NCI-H2029 (cell line): ENCODE data around the gene MUCL3.
"Not testable (repeated sequence)": the region's sequence is repeated elsewhere in the genome, so short reads cannot be mapped to it uniquely, and the experiment has no call there.

Experiments
- DNase-seq: peaks from one replicate; lab custom pipeline; 2025; lab: John Stamatoyannopoulos, UW

Gene MUCL3

DNA sequence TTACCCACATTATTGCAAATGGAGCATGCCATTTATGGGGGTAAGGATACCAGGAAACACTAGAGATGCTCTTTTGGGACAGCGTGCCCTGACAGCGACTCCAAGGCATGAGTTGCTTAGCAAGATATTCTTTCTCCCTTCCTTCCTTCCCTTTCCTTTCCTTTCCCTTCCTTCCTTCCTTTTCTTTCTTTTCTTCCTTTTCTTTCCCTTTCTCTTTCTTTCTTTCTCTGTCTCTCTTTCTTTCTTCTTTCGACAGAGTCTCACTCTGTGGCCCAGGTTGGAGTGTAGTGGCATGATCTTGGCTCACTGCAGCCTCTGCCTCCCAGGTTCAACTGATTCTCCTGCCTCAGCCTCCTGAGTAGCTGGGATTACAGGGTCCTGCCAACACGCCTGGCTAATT is 3.3 kb downstream of the MUCL3 start:
- DNase-seq: no peak

DNA sequence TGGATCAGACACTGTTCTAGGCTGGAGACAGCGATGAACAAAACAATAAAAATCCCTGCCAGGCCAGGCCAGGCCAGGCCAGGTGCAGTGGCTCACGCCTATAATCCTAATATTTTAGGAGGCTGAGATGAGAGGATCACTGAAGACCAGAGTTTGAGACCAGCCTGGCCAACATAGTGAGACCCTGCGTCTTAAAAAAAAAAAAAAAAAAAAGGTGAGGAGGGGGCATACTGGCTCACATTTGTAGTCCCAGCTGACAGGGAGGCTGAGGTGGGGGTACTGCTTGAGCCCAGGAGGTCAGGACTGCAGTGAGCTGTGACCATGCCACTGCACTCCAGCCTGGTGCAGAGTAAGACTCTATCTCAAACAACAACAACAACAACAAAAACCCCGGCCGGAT is 4.5 kb downstream of the MUCL3 start:
- DNase-seq: no peak

DNA sequence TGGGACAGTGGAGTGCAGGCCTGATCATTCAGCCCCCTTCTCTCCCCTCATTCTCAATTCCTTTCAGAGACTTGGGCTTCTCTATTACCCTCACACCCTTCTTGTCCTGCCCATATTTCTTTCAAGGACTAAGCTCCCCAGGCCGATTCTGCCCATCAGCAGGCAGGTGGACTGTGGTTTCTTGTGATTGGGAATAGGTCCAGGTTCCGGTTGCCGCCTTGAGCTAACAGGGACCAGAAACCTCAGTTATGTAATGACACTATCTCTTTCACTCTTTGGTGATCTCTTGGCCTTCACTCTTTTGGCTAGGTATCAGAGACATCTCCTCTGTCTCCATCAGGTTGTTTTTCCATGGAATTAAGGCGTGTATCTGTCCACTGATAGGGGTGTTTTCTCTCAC is 6.5 kb downstream of the MUCL3 start:
- DNase-seq: no peak

DNA sequence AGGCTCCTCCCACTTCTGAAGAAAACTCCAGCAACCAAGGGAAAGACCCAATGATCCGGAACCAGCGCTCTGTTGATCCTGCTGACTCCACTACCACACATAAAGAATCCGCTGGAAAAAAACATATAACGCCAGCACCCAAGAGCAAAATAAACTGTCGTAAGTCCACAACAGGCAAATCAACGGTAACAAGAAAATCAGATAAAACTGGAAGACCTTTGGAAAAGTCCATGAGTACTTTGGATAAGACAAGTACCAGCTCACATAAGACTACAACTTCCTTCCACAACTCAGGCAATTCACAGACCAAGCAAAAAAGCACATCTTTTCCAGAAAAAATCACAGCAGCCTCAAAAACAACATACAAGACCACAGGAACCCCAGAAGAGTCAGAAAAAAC is 8.0 kb downstream of the MUCL3 start:
- no peak for DNase-seq

DNA sequence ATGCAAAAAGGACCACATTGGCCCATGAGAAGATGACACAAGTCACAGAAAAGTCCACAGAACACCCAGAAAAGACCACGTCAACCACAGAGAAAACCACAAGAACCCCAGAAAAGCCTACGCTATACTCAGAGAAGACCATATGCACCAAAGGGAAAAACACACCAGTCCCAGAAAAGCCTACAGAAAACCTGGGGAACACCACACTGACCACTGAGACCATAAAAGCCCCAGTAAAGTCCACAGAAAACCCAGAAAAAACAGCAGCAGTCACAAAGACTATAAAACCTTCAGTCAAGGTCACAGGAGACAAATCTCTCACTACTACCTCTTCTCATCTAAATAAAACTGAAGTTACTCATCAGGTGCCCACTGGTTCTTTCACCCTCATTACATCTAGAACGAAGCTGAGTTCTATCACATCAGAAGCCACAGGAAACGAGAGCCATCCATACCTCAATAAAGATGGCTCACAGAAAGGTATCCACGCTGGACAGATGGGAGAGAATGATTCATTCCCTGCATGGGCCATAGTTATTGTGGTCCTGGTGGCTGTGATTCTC is 11.2 kb downstream of the MUCL3 start:
- no peak for DNase-seq

DNA sequence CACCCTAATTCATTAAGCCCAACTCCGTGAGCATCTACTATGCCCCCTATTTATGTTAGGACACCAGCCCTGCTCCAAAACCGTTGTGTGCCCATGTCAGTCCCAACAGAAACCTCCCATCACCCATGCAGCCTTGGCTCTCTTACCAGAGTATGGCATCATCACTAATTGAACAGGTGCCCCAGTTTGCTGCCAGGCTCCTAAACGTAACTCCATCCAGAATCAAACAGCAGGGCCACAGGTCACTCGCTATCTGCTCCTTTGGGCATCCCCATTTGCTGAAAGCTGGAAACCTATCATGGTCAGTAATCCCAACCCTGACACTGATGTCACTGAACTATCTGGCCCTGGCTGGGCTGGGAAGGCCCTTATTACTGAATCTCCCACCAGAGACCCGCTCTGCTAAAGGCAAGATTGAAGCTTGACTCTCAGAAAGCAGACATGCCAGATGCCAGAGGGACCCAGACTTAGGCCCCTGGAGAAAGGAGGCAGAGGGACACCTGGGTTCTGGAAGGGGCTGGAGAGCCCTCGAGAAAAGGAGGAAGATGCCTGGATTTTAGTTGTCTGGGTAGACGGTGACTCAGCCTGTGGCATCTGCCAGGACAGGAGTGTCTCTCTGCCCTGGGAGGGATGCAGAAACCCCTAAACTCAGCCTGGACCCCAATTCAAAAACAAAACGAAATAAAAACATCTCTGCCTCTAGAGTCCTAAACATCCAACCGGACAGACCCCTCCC is 14.0 kb downstream of the MUCL3 start:
- no peak for DNase-seq

DNA sequence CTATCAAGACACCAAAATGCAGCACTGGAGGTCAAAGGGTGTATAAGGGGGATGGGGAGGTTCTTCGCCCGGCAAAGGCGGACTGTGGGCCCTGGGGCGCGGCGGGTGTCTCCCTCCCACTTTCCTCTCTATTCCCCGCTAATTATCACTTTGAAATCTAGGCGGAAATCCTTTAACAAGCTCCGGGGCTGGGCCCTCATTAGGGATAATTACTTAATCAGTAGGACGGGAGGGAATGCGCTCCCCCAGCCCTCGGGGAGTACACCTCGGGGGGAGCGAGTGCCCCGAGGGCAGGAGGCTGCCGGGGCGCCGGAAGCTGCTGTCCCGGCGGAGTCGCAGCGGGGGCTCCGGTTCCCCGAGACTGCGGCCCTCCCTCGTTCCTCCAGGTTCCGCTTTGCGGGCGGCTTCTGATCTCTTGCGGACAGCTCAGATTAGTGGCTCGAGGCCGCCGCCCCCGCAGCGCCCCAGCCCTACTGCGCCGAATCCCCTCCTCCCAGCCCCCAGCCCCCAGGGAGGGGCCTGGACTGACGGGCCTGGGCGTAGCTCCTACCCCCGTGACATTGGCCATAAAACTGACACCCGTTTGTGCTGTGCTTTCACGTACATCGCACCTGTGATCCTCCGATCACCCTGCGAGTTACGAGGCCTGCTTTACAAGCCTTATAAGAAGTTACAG is 14.7 kb downstream of the MUCL3 start:
- DNase-seq: no peak

DNA sequence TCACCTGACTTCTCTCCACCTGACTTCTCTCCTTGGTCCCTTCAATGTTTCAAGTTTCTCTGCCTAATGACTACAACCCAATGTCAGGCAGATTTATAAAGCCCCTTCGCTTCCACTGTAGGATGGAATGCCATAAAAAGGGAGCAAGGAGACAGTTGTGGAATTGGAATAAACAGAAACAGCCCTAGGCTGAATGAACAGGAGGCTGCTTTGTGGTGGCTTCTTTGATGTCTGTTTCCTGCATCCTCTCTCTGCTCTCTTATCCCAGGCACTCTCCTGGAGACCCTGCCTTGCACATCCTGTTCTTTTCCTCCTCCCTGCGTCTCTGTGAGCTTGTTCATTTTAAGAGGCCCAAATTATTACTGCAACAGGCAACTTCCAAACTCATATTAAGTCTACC is 16.9 kb downstream of the MUCL3 start:
- no peak for DNase-seq

DNA sequence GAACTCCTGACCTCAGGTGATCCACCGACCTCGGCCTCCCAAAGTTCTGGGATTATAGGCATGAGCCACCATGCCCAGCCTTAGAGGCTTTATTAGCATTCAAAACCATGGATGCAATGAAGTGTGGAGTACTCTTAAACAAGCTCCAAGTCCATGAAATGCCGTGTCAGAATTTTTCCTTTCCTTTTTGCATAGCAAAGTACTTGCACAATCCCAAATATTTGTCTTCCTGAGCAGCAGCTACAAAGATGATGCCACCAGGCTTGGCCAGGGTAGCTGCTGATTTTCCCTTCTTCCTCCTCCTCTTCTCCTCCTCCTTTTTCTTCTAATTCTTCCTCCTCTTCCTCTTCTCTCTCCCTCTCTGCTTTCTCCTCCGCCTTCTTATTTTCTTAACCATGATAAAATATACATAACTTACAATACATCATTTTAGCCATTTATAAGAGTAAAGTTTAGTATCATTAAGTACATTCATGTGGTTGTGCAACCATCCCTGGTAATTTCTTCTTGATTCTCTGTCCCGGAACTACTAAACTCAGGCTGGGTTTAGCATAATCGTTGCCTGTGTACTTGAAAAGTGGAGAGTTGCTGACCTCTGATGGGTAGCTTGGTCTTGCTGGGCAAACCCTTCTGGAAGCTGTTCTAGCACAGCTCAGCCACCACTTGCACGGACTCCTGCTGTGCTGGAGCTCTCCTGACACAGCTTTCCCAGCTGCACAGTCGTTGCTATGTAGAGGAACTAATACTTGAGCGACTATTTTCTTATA is 20.3 kb downstream of the MUCL3 start:
- DNase-seq: no peak

DNA sequence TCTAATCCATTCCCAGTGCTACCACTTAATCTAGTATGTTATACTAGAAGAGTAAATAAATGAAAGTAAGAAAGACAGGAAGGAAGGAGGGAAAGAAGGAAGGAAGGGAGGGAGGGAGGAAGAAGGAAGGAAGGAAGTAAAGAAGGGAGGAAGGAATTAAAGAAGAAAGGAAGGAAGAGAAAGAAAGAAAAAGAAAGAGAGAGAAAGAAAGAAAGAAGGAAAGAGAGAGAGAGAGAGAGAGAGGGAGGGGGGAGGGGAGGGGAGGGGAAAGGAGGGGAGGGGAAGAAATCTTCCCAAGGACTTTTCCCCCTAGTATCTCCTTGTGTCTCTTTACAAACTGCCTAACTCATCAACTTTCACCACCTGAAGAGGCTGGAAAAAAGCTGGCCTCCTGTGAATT is 21.9 kb downstream of the MUCL3 start:
- DNase-seq: no peak

DNA sequence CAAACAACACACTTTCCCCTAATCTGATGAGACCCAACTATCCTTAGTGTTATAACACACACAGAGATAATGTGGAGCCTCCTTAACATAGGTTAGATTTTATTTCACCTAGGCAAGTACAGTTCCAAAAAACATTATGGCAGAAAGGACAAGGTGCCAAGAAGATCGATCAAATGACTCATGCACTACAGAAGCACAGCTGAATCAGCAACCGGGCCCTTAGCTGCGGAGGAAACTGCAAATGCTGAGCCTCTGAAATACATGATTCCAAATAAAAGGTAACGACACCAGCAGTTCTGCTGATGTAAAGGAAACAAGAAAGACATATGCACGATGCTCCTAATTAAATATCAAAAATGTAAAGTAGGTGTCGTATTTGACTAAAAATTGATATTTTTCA is 22.9 kb downstream of the MUCL3 start:
- no peak for DNase-seq

DNA sequence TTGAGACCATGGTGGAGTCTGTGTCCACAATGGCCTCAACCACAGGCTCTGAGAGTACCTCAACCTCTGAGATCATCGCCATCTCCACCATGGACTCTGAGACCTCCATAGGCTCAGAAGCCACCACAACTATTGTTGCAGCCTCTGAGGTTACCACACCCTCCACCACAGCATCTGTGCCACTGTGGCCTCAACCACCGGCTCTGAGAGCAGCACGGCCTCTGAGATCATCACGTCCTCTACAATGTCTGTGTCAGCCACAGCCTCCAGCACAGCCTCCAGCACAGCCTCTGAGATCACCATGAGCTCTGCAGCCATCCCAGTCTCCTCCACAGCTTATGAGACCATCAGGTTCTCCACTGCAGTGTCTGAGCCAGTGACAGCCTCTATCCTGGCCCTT is 23.3 kb downstream of the MUCL3 start:
- DNase-seq: no peak

DNA sequence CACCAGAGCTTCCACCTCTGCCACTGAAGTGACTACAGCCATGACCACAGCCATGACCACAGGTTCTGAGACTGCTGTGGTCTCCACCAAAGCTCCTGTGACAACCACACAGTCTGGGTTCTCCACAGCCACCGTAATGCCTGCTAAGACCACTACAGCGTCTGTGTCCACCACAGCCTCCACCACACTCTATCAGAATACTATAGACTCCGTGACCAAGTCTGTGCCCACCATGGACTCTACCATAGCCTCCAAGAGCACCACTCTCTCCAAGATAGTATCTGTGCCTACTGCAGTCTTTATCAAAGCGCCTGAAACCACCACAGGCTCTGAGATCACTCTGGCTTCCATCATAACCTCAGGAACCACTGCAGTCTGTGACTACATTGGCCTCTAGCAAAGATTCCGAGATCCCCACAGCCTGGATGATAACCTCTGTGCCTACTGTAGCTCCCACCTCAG is 24.4 kb downstream of the MUCL3 start:
- no peak for DNase-seq

DNA sequence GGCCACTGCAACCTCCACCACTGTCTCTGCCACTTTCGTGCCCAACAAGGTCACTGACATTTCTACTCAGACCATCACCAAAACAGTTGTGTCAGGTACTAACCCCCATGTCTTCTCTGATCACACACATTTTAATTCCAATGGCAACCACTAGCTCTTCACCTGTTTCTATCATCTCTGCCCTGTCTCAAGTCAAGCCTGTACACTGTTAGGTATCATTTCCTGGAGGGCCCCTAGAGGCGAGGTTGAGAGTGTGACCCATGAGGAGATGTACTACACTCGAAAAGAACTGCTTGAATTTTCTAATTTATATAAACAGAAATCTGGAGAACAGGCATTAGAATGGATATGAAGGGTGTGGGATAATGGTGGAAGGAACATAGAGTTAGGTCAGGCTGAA is 25.4 kb downstream of the MUCL3 start:
- no peak for DNase-seq

DNA sequence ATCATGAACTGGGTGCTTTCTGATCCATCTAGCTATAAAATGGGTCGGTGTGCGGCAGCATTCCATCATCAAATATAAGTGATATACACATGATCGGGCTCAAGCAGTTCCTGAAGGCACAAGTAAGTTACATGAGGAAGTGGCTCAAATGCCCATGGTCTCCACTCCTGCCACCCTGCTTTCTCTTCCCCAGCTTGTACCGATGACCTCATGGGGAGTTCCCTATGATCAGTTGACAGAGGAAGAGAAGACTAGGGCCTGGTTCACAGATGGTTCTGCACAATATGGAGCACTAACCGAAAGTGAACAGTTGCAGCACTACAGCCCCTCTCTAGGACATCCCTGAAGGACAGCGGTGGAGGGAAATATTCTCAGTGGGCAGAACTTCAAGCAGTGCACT is 28.4 kb downstream of the MUCL3 start:
- not testable (repeated sequence) for DNase-seq

DNA sequence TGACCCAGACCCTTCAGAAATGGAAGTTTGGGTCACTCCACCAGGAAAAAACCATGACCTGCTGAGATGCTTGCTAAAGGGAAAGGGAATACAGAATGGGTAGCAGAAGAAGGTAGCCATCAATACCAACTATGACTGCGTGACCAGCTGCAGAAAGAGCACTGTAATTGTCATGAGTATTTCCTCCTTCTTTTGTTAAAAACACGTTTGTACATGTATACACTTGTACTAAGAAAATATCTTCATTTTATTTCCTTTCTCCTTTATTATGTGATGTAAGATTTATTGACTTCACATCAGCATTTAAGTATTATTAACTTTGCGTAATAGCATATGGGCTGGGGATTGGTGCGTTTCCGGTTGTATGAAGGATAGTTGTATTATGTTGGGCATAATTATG is 30.2 kb downstream of the MUCL3 start:
- DNase-seq: no peak

DNA sequence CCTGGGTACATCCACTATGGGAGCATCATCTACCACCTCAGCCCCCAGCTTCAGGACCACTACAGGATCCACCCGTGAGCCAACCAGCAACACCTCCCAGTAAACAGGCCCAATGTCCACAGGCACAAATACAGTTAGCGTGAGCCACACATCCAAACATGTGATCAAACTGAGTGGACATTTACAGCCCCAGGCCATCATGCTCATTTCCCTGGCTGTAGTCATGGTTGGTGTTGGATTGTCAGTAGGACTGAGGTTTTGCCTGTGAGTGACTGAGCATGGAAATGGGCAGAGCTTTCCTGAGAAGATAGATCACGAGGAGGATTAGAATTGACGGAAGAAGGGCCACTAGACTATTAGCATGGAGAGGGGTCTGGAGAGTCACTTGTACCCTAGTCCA is 32.0 kb downstream of the MUCL3 start:
- no peak for DNase-seq

DNA sequence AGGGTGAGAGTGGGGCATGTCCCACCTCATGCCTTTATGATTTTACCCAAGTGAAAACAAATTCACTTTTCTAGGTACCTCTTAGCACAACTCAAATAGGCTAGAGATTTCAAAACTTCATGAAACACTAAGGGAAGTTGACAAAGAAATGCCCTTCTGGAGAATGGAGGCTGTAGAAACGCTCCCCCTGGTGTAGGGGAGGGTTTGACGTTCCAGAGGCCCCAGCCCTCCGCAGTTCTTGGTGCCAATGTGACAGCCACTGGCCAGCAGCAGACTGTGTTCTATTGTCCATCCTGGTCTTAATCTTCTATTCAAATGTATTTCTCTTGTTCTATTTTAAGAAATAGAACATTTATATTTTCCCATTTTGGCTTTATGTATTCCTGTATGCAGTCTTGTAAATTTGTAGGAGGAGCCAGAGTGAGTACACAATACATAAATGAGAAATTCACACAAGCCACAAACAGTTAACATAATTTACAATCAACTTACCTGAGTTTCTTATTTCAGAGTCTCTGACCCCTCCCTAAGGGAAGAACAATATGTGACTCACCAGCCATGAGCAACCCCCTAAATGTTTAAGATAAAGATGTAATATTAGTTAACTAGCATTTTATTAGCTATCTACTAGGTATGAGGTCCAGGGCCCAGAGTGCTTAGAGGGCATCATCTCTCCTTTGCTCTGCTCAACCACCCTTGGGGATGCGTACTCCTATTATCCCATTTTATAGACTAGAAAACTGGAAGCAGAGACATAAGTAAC is 33.9 kb downstream of the MUCL3 start:
- no peak for DNase-seq

DNA sequence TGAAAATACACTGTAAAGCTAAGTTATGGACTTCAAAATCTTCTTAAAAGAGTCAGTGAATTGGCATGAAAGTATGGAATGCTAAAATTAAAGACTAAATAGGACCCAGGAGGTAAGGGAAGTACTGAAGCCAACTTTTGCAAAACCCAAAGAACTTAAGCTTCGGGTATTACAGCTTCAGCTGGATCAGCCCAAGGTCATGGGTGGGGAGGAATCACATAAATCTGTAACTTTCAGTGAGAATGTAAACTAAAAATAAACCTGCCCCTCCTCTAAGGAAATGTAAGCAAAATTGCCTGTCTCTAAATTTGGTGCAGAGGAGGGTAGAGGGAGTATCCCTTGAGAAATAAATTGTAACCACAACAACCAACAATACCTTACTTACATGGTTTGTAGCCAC is 38.4 kb downstream of the MUCL3 start:
- no peak for DNase-seq

DNA sequence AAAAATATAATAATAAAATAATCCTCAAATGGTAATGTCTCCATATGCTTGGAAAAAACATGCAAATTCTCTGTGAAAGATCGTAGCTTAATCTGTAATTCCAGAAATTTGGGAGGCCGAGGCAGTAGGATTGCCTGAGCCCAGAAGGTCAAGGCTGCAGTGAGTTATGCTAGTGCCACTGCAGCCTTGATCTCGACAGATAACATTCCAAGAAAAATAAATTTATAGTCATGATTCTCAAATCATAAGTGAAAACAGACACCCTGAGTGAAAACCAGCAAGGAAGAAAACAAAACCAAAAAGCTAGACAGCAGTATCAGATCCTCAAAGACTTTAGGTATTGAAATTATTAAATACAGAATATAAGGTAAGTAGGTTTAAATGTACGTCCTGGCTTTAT is 38.9 kb downstream of the MUCL3 start:
- no peak for DNase-seq

DNA sequence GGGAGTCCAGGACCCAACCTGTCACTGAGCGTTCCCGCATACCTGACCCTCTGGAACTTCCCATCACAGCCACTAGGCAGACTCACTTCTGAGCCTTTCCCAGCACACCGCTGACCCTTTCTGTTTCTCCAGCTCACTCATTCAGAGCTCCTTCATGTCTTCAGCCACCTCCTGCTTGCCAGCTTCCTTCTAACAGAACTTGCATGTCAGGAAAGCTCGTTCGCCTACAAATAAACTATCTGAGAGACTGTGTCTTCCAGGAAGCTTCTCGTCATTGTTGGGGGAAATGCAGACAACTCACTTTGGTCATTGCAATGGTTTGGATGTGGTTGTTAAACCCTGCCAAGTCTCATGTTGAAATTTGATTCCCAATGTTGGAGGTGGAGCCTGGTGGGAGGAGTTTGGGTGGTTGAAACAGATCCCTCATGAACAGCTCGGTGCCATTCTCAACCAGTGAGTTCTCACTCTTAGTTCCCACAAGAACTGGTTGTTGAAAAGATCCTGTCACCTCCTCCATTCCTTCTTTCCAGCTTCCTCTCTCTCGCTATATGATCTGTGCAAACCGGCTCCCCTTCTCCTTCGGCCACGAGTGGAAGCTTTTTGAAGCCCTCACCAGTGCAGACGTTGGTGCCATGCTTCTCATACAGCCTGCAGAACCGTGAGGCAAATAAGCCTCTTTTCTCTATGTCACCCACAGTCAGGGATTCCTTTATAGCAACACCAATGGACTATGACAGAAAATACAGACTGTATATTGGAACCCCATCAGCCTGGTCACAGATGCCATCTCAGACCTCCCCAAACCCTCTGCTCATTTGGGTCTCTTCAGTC is 41.4 kb downstream of the MUCL3 start:
- DNase-seq: peak; percentile 29
